HTERT RPE-1 (cell line): ENCODE data around the gene ATF1.

Experiments used
- in situ Hi-C: fragments of 300-500 bp; cut with MboI; formaldehyde crosslinking; loops from 4 replicates; pipeline ENCODE4 v1.14.3; 2020; ENCODE audit warnings: low sequenced_read_pairs

ATF1 gene

GRCh38 chr12:50763639-50764285 lies at the start of gene ATF1:
TSS of gene ATF1 (plus strand) at chr12:50764101. CDS start at chr12:50780146, 16,045 bp downstream.
- in situ Hi-C loops: no loop called here

GRCh38 chr12:50715174-50715573 lies 48.7 kb upstream of the ATF1 start:
- in situ Hi-C loops: no loop called here

- in situ Hi-C loops: no loop called here
Observed at GRCh38 chr12:50718760-50719159, 45.1 kb upstream of the ATF1 start.

- in situ Hi-C loops: no loop called here
Observed at GRCh38 chr12:50720085-50720484, 43.8 kb upstream of the ATF1 start.

- in situ Hi-C loops: no loop called here
Observed at GRCh38 chr12:50720501-50720900, 43.4 kb upstream of the ATF1 start.

GRCh38 chr12:50723865-50724264 lies 40.0 kb upstream of the ATF1 start:
- in situ Hi-C loops: no loop called here

- in situ Hi-C loops: no loop called here
Observed at GRCh38 chr12:50725011-50725942, 38.6 kb upstream of the ATF1 start.

GRCh38 chr12:50727466-50727865 lies 36.4 kb upstream of the ATF1 start:
- in situ Hi-C loops: no loop called here

- in situ Hi-C loops: no loop called here
Observed at GRCh38 chr12:50728417-50728816, 35.5 kb upstream of the ATF1 start.

GRCh38 chr12:50728841-50729240 lies 35.1 kb upstream of the ATF1 start:
- in situ Hi-C loops: no loop called here

- in situ Hi-C loops: no loop called here
Observed at GRCh38 chr12:50732591-50732990, 31.3 kb upstream of the ATF1 start.

GRCh38 chr12:50733706-50734105 lies 30.2 kb upstream of the ATF1 start:
- in situ Hi-C loops: no loop called here

- in situ Hi-C loops: no loop called here
Observed at GRCh38 chr12:50734409-50735263, 29.3 kb upstream of the ATF1 start.

GRCh38 chr12:50739611-50740010 lies 24.3 kb upstream of the ATF1 start:
- in situ Hi-C loops: no loop called here

- in situ Hi-C loops: no loop called here
Observed at GRCh38 chr12:50740307-50740706, 23.6 kb upstream of the ATF1 start.

GRCh38 chr12:50742776-50743175 lies 21.1 kb upstream of the ATF1 start:
- in situ Hi-C loops: no loop called here

GRCh38 chr12:50745861-50746260 lies 18.0 kb upstream of the ATF1 start:
- in situ Hi-C loops: no loop called here

- in situ Hi-C loops: no loop called here
Observed at GRCh38 chr12:50746431-50746830, 17.5 kb upstream of the ATF1 start.

GRCh38 chr12:50747817-50748216 lies 16.1 kb upstream of the ATF1 start:
- in situ Hi-C loops: no loop called here

GRCh38 chr12:50749459-50749882 lies 14.4 kb upstream of the ATF1 start:
- in situ Hi-C loops: no loop called here

GRCh38 chr12:50750366-50750765 lies 13.5 kb upstream of the ATF1 start:
- in situ Hi-C loops: no loop called here
